DMS53 treated with DMSO at 0.1 percent for 48 hours (cell line): ENCODE data around the gene CREB3L1.
"Not testable (repeated sequence)": the region's sequence is repeated elsewhere in the genome, so short reads cannot be mapped to it uniquely, and the experiment has no call there.

ENCODE experiments used
- DNase-seq: peaks from one replicate; lab custom pipeline; 2025; ENCODE audit not compliant: unreplicated experiment; lab: John Stamatoyannopoulos, UW

Gene CREB3L1

DNA sequence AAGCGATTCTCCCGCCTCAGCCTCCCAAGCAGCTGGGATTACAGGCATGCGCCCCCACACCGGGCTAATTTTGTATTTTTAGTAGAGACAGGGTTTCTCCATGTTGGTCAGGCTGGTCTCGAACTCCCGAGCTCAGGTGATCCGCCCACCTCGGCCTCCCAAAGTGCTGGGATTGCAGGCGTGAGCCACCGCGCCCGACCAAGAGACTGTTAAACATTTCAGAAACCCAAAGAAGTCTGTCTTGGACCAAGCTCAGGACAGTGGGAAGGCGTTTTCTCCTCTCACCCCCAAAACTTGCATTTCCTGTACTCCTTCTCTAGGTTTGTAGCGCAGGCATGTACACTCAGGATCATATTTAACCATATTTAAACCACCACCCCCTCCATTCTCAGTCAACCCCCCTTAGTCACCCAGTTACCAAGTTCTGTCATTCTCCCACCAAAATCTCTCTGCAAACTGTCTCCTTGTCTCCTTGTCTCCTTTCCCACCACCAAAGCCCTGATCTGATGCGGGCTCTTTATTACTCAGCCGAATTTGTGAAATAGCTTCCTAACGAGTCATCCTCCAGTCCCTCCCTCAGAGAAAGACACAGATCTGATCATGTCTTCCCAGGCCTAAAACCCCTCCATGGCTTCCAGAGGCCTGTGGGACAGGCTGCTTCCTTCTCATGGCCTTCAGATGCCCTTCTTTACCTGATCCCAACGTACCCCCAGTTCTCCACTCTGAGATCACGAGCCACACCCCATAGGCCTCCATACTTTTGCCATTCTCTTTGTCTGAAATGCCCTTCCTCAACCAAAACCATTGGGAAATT is 29.0 kb upstream of the CREB3L1 start:
- no peak for DNase-seq

DNA sequence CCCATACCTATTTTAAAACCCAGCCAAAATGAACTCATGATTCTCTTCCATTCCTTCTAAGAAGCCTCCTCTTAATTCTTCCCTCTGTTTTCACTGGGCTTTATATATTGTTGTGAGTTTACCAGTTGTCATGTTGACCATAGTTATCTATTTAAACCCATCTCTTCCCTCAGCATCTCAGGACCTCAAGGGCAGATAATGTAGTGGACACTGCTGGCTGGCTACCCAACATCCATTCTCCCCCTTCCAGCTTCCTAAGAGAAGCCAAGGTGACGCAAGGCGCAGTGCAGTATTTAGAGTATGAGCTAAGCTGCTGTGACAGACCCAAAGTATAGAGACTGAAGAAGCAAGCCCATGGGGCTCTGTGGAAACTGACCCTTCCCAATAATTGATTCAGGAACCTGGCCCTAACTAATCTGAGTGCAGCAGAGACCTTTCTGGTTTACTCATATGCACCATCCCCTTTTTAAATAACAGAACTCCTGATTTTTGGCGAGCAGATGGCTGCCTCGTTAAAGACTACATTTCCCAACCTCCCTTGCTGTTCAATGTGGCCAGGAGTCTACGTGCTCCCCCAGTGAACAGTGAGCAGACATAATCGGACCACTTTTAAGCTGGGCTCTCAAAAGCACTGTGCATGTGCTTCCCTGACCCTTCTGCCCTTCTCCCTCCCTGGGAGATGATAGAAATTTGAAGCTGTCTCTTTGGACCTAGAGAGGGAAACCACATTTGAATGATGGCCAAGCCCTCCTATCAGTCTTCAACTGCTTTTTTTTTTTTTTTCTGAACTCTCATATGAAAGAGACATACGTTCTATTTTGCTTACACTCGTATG is 28.1 kb upstream of the CREB3L1 start:
- no peak for DNase-seq

GRCh38 chr11:46249938-46250744 is 27.3 kb upstream of the CREB3L1 start:
- DNase-seq = no peak

DNA sequence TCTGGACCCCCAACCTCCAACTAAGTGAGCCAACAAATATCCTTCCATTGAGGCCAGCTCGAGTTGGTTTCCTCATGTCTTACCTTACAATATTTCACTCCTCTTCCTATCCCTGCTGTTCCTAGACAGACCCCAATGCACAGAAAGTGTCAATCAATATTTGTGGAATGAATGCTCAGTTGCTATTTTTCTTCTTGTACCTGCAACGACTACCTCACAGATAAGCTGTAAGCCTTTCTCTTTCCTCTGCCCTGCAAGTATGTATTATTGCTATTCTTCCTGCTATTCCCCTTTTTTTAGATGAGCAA is 26.8 kb upstream of the CREB3L1 start:
- no peak for DNase-seq

- no peak for DNase-seq
Observed at GRCh38 chr11:46251954-46252353, 25.5 kb upstream of the CREB3L1 start.

GRCh38 chr11:46252373-46252914 is 25.0 kb upstream of the CREB3L1 start:
- DNase-seq = no peak

- DNase-seq = no peak
Observed at GRCh38 chr11:46253258-46254132, 24.0 kb upstream of the CREB3L1 start.

DNA sequence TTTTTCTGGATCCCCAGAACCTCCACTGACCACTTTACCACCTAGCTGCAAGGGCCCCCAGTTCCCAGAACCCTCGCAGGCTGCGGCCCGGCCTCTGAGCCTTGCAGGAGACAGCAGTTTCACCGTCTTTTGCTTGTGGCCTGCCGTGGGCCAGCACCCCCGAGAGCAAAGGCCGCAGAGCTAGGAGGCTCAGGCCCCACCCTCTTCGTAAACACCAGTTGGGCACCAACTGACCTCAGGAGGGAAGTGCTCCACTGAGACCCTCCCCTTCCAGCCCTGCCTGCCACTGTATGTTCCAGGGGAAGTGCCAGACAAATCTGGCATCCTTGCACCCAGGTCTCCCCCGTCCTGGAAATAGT is 23.4 kb upstream of the CREB3L1 start:
- DNase-seq = no peak

DNA sequence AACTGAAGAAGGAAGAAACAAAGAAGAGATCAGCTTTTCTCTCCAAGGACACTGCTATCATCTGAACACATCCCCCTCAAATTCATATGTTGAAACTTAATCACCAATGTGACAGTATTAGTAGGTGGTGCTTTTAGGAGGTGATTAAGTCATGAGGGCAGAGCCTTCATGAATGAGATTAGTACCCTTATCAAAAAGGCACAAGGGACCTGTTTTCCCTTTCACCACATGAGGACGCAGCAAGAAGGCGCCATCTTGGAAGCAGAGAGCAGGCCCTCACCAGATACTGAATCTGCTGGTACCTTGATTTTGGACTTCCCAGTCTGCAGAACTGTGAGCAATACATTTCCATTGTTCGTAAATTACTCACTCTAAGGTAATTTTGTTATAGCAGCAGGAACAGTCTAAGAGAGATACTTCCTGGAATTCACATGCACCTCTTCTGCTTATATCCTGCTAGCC is 20.9 kb upstream of the CREB3L1 start:
- DNase-seq = no peak

DNA sequence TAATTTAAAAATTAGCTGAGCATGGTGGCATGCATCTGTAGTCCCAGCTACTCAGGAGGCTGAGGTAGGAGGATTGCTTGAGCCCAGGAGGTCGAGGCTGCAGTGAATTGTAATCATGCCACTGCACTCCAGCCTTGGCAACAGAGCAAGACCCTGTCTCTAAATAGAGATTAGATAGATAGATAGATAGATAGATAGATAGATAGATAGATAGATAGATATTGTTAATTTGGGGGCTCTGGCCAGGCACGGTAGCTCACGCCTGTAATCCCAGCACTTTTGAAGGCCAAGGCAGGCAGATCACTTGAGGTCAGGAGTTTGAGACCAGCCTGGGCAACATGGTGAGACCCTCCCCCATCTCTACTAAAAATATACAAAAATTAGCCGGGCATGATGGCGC is 18.1 kb upstream of the CREB3L1 start:
- not testable (repeated sequence) for DNase-seq

- DNase-seq = peak; percentile 71
Observed at GRCh38 chr11:46259971-46260560, 17.4 kb upstream of the CREB3L1 start.

DNA sequence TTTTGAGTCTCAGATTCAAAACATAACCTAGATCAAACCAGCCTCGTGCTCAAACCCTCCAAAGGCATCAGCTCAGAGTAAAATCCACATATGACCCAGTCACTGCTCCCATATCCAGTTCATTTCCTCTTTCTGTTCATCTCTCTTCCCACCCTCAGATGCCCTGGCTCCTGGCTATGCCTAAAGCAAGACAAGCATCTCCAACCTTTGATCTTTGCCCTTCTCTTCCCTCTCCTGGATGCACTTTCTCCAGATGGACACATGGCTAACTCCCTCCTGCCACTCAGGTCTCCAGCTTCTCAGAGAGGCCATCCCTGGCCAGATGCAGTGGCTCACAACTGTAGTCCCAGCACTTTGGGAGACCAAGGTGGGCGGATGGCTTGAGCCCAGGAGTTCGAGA is 14.3 kb upstream of the CREB3L1 start:
- DNase-seq = no peak

DNA sequence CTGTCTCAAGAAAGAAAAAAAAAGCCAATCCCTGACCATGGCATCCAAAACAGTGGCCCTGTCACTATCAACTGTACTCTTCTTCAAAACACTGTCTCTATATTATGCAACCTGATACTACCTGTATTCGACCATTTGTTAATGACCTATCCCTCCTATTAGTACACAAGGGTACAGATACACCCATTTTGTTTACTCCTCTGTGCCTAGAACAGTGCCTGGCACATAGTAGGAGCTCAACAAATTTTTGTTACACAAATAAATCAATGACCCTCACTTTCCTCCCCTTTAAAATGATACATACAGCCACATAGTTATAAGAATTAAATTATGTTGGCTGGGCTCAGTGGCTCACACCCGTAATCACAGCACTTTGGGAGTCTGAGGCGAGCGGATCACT is 13.4 kb upstream of the CREB3L1 start:
- no peak for DNase-seq

GRCh38 chr11:46264976-46265375 is 12.5 kb upstream of the CREB3L1 start:
- DNase-seq = no peak

- DNase-seq = no peak
Observed at GRCh38 chr11:46265764-46266163, 11.7 kb upstream of the CREB3L1 start.

DNA sequence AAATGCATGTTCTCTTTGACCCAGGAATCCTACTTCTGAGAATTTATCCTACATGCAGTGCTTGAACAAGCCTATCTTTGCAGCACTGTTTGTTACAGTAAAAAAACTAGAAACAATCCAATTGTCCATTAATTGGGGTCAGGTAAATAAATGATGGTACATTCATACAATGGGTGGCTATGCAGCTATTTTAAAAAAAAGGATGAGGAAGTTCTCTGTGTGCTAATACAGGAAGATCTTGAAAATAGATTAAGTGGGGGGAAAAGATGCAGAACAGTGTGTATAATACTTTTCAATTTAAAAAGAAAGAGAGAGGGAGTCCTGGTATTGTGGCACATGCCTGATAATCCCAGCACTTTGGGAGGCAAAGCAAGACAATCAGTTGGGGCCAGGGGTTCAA is 9.5 kb upstream of the CREB3L1 start:
- no peak for DNase-seq

DNA sequence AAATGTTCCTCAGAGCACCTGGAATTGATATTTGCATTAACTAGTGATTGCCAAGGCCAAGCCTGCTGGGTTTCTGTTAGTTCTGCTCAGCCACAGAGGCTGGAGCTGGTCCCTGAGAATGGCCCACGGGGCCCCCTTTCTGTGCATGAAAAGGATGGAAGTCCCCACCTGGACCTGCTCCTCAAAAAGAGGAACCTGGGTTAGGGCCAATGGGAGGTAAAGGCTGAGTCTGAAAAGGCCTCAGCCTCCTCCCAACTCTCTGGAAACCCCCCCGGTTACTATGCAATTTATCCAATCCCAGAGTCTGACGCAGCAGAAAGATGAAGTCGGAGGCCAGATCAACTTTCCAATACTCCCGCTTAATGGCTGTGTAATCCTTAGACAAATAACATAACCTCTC is 6.8 kb upstream of the CREB3L1 start:
- no peak for DNase-seq

DNA sequence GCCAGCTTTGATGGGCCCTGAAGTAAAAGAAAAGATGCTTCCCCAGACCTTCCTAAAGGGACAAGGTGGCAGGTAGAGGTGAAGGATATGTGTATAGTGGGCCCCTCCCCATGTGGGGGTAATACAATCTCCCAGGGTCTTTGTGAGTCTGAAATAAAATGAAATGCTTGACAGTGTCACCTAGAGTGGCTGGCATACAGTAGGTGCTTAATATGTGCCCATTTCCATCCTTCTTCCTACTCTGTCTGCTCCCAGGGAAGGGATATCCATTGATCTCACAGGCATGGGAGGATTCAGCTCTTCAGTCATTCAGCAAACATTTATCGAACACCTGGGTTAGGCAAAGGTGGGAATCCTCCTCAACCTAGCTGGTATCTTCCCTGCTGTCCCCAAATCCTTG is 6.1 kb upstream of the CREB3L1 start:
- no peak for DNase-seq

DNA sequence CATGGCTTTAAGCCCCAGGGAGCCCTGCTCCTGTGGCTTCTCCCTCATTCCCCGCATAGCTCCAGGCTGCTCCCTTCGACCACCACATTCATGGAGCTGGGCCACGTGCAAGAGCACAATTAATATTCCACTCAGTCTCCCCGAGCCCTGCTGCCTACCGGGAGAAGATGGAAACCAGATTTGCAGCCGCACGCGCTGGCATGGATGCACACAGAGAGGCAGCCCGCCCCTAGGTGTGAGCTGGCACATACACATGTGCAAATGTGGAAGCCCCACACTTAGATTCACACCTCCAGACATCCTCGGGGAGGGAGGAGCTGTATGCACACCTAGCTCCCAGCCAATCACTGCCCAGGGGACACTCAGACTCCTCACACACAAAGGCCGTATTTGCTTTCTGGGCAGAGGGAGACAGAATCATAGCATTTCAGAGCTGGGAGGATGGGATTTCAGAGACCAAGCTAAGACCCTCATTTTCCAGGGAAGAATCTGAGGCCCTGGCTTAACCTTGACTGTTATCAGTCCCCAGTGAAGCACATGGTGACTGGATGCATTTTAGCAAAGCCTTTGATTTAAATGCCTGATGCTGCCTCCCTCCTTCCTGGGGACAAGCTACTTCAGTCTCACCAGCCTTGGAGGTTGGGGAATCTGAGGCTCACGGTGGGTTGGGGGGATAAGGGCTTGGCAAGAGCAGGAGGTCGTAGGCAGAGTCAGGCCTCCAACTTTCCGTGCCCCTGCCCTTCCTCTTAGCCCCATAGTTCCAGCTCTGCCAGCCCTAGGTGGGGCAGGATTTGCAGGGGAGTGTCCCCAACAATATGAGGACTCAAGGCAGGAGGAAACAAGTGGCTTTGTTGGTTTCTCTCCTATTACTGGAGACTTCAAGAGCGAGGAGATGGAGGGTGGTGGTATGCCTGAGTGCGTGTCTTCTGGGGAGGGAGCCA is 5.3 kb upstream of the CREB3L1 start:
- DNase-seq = no peak
